ENCODE measurements around the gene TGFB2.
"Not testable (repeated sequence)": the region's sequence is repeated elsewhere in the genome, so short reads cannot be mapped to it uniquely, and the experiment has no call there.

The TGFB2 gene

GRCh38 chr1:218305472-218306064 lies 39.6 kb upstream of the TGFB2 start:
- H3K36me3 ChIP-seq, result peaks cover 0 to 18% (median 11%) of the 10 kb centered on the region in 3 donors
- H3K27me3 ChIP-seq, result no peaks in the 10 kb centered on the region
- no peaks in the 10 kb centered on the region for H3K4me1 ChIP-seq
- no peak for DNase-seq
- no peak for TF ChIP-seq CTCF (IDR thresholded peaks at IDR 0.05)
- intact Hi-C loops (cut with DNase I; ENCODE audit: low total_unique reads), result no loop called here
- no peaks in the 10 kb centered on the region for H3K9me3 ChIP-seq
- H3K27ac ChIP-seq, result no peak overlapping the region
- H3K4me3 ChIP-seq, result no peak overlapping the region

- H3K36me3 ChIP-seq, result peaks cover 0 to 8% (median 3%) of the 10 kb centered on the region in 3 donors
- H3K27ac ChIP-seq, result no peak overlapping the region
- no peak overlapping the region for H3K4me3 ChIP-seq
- TF ChIP-seq CTCF (IDR thresholded peaks at IDR 0.05), result no peak
- intact Hi-C loops (cut with DNase I; ENCODE audit: low total_unique reads), result no loop called here
- no peaks in the 10 kb centered on the region for H3K27me3 ChIP-seq
- no peak for DNase-seq
- H3K4me1 ChIP-seq, result no peaks in the 10 kb centered on the region
- H3K9me3 ChIP-seq, result no peaks in the 10 kb centered on the region
Measured at GRCh38 chr1:218312509-218312908, 32.6 kb upstream of the TGFB2 start.

GRCh38 chr1:218314316-218314715 lies 30.8 kb upstream of the TGFB2 start:
- no peak for TF ChIP-seq CTCF (IDR thresholded peaks at IDR 0.05)
- no peaks in the 10 kb centered on the region for H3K9me3 ChIP-seq

DNA sequence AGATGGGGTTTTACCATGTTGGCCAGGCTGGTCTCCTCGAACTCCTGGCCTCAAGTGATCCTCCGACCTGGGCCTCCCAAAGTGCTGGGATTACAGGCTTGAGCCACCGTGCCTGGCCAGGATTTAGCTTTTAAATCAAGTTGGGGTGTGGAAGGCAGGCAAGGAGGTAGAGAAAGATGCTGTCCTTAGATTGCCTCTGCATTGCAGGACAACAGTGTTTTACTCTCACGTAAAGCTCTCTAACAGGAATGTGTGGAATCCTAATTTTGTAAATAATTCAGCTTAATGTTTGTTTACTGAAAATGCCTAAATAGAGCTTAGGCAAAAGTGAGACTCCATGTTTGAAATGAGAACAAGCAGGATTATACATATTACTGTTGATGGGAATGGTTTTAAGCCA lies 29.5 kb upstream of the TGFB2 start:
- no peak for DNase-seq
- Histone ChIP-seq H3K36me3 (peaks cover 0 to 4% (median 0%) of the 10 kb centered on the region in 3 donors), H3K27me3 (no peaks in the 10 kb centered on the region), H3K4me1 (no peaks in the 10 kb centered on the region), H3K9me3 (no peaks in the 10 kb centered on the region), H3K4me3 (no peak overlapping the region), H3K27ac (no peak overlapping the region)
- TF ChIP-seq CTCF (IDR thresholded peaks at IDR 0.05), result no peak
- intact Hi-C loops (cut with DNase I; ENCODE audit: low total_unique reads), result no loop called here

More at GRCh38 chr1:218314316-218314715, 30.8 kb upstream of the TGFB2 start:
- Histone ChIP-seq H3K4me3 (no peak overlapping the region), H3K27ac (no peak overlapping the region), H3K4me1 (no peaks in the 10 kb centered on the region), H3K36me3 (peaks cover 0 to 5% (median 0%) of the 10 kb centered on the region in 3 donors), H3K27me3 (no peaks in the 10 kb centered on the region)
- intact Hi-C loops (cut with DNase I; ENCODE audit: low total_unique reads), result no loop called here
- DNase-seq, result no peak

- Histone ChIP-seq H3K4me3 (no peak overlapping the region), H3K4me1 (no peaks in the 10 kb centered on the region), H3K27me3 (no peaks in the 10 kb centered on the region), H3K27ac (no peak overlapping the region), H3K36me3 (peaks cover 0 to 4% (median 0%) of the 10 kb centered on the region in 3 donors), H3K9me3 (no peaks in the 10 kb centered on the region)
- no peak for TF ChIP-seq CTCF (IDR thresholded peaks at IDR 0.05)
- no peak for DNase-seq
- intact Hi-C loops (cut with DNase I; ENCODE audit: low total_unique reads), result no loop called here
Measured at GRCh38 chr1:218317061-218317460, 28.1 kb upstream of the TGFB2 start.

GRCh38 chr1:218320182-218320581 lies 25.0 kb upstream of the TGFB2 start:
- H3K4me1 ChIP-seq; H3K9me3 ChIP-seq; intact Hi-C loops (cut with DNase I; ENCODE audit: low total_unique reads); H3K27ac ChIP-seq; H3K4me3 ChIP-seq; H3K27me3 ChIP-seq; DNase-seq: not testable (repeated sequence)
- peaks cover 9 to 24% (median 21%) of the 10 kb centered on the region in 3 donors for H3K36me3 ChIP-seq
